Ureter (tissue), 1 donor: Measurements from ENCODE around the gene EXOSC3. TPM values are rescaled to one million over a fixed set of nuclear protein-coding genes. Genes with fewer than 3 reads are reported as not detected.
"Not testable (repeated sequence)": the region's sequence is repeated elsewhere in the genome, so short reads cannot be mapped to it uniquely, and the experiment has no call there.

Experiments used
- DNase-seq: peaks from one replicate; pipeline ENCODE4 v3.0.0-alpha.2; 2020; ENCODE audit warnings: low spot score
- total RNA-seq: library from RNA; stranded (reverse); gene quantifications from one replicate; pipeline ENCODE4 v1.2.4, GENCODE V29; 2023
- donor health status: DM: yes; HTN: yes; CAD: no.

Gene EXOSC3
- total RNA-seq, 1 donor from 2014 or later, result 27.2 TPM

- DNase-seq, result no peak
Measured at GRCh38 chr9:37775216-37775919, 9.5 kb downstream of the EXOSC3 start.

GRCh38 chr9:37769995-37770394 lies 14.9 kb downstream of the EXOSC3 start:
- DNase-seq, result no peak

GRCh38 chr9:37769306-37769705 lies 15.6 kb downstream of the EXOSC3 start:
- DNase-seq, result no peak

GRCh38 chr9:37765263-37765662 lies 19.6 kb downstream of the EXOSC3 start:
- not testable (repeated sequence) for DNase-seq

- no peak for DNase-seq
Measured at GRCh38 chr9:37761511-37761910, 23.4 kb downstream of the EXOSC3 start.

- no peak for DNase-seq
Measured at GRCh38 chr9:37760416-37761161, 24.3 kb downstream of the EXOSC3 start.

- DNase-seq, result no peak
Measured at GRCh38 chr9:37758747-37759146, 26.1 kb downstream of the EXOSC3 start.

GRCh38 chr9:37753489-37754190 lies 31.2 kb downstream of the EXOSC3 start, which contains the start of gene TRMT10B:
Gene TRMT10B (plus strand): TSS chr9:37753805. CDS start chr9:37761932, 8,127 bp downstream.
- peak; percentile 74 for DNase-seq

- no peak for DNase-seq
Measured at GRCh38 chr9:37752642-37753488, 32.0 kb downstream of the EXOSC3 start.

GRCh38 chr9:37752112-37752511 lies 32.8 kb downstream of the EXOSC3 start:
- not testable (repeated sequence) for DNase-seq

GRCh38 chr9:37751704-37752103 lies 33.2 kb downstream of the EXOSC3 start:
- not testable (repeated sequence) for DNase-seq

- no peak for DNase-seq
Measured at GRCh38 chr9:37751186-37751585, 33.7 kb downstream of the EXOSC3 start.

- DNase-seq, result no peak
Measured at GRCh38 chr9:37749129-37749528, 35.7 kb downstream of the EXOSC3 start.

GRCh38 chr9:37747271-37747753 lies 37.6 kb downstream of the EXOSC3 start:
- DNase-seq, result peak; percentile 67

- DNase-seq, result no peak
Measured at GRCh38 chr9:37746448-37747270, 38.2 kb downstream of the EXOSC3 start.

GRCh38 chr9:37745970-37746369 lies 38.9 kb downstream of the EXOSC3 start:
- no peak for DNase-seq

- DNase-seq, result no peak
Measured at GRCh38 chr9:37740631-37741328, 44.1 kb downstream of the EXOSC3 start.

- no peak for DNase-seq
Measured at GRCh38 chr9:37740128-37740527, 44.7 kb downstream of the EXOSC3 start.

- no peak for DNase-seq
Measured at GRCh38 chr9:37739222-37739621, 45.6 kb downstream of the EXOSC3 start.

GRCh38 chr9:37732952-37733351 lies 51.9 kb downstream of the EXOSC3 start:
- DNase-seq, result no peak
